Stimulated activated naive CD4-positive, alpha-beta T cell treated with Interleukin-2 at 50 U/mL for 16 hours (primary cell): ENCODE results near the gene KRCC1.
"Not testable (repeated sequence)": the region's sequence is repeated elsewhere in the genome, so short reads cannot be mapped to it uniquely, and the experiment has no call there.

Experiments
- DNase-seq: peaks from one replicate; lab custom pipeline; 2025; lab: John Stamatoyannopoulos, UW

The KRCC1 gene

DNA sequence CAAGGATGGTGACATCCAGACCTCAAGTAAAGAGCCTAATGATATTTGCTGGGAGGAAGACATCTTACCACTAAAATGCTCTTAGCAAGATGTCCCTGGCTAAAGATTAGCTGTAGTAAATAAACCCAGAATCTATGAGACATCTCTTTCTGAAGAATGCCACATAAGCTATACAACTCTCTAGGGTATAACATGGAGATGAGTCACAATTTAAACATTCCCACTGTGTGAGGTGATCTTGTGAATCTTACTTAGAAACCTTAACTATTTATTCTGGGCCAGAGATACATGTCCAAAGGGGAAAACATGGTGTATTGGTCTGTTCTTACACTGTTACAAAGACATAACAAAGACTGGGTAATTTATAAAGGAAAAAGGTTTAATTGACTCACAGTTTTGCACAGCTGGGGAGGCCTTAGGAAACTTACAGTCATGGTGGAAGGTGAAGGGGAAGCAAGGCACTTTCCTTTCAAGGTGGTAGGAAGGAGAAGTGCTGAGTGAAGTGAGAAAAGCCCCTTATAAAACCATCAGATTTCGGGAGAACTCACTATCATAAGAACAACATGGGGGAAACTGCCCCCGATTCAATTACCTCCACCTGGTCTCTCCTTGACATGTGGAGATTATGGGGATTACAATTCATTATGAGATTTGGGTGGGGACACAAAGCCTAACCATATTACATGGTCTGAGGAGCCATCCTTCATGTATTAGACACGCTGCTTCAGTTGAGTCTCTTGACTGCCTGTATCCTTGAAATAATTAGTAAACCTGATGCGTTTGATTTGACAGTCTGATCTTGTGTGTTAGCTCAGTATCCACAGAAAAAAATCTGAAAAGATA is 17.1 kb downstream of the KRCC1 start:
- DNase-seq, result no peak

DNA sequence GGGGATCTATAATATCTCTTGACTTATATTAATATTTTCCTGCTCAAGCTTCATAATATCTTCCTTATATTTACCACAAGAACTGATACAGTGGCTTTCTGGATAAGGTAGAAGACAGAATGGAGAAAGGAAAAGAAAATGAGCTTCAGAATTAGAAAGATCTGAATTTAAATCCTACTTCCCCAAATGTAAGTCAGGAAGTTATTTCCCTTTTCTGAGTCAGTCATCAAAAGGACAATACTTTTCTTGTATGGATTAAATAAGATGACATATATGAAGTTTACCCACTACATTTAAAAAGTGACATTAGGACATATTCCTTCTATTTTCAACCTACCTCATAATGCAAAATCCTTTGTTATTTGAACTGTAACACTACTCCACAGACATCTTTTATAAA is 19.0 kb downstream of the KRCC1 start:
- no peak for DNase-seq

DNA sequence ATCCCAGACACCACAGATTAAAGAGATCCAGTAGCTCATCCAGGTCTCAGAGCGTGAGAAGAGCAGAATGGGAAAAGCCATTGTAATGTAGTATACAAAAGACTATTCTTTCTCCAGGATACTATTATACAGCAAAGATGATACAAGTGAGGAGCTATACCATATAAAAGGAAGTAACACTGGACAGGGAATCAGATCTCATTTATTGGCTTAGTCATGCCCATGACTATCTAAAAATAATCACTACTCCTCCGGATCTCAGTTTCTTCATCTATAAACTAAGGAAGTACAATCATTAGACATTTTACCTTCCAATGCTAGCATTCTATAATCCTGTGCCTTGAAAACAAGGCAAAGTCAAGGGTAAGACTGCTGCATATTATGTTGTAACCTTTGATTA is 19.4 kb downstream of the KRCC1 start:
- DNase-seq, result no peak

DNA sequence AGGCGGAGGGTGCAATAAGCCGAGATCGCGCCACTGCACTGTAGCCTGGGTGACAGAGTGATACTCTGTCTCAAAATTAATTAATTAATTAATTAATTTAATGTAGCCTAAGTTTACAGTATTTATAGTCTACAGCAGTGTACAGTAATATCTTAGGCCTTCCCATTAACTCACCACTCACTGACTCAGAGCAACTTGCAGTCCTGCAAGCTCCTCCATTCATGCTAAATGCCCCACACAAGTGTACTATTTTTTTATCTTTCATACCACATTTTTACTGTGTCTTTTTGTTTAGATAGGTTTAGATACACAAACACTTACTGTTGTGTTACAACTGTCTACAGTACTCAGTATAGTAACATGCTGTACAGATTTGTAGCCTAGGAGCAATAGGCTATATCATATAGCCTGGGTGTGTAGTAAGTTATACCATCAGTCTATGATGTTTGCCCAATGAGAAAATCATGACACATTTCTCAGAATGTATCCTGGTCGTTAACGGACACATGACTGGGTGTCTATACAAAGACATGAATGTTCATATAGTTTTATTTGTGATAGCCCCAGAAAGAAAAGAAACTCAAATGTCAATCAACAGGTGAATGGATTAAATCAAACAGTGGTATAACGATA is 23.4 kb downstream of the KRCC1 start:
- DNase-seq, result no peak

DNA sequence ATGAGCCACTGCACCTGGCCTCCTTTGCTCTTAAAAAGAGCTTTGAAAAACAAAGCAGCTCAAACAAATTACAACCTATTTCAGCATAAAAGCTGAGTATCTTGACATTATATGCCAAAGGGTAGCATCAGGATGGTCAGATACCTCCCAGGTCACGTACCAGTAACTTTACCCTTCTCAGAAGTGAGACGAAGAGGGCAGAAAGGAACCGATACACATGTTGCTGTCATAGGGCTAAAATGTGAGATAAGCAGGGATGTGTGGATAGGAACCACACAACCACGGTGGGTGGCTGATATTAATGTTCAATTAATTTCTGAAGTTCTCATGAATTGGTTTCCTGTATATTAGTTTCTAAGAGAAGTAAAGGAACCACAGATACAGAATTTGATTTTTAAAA is 26.7 kb downstream of the KRCC1 start:
- no peak for DNase-seq

DNA sequence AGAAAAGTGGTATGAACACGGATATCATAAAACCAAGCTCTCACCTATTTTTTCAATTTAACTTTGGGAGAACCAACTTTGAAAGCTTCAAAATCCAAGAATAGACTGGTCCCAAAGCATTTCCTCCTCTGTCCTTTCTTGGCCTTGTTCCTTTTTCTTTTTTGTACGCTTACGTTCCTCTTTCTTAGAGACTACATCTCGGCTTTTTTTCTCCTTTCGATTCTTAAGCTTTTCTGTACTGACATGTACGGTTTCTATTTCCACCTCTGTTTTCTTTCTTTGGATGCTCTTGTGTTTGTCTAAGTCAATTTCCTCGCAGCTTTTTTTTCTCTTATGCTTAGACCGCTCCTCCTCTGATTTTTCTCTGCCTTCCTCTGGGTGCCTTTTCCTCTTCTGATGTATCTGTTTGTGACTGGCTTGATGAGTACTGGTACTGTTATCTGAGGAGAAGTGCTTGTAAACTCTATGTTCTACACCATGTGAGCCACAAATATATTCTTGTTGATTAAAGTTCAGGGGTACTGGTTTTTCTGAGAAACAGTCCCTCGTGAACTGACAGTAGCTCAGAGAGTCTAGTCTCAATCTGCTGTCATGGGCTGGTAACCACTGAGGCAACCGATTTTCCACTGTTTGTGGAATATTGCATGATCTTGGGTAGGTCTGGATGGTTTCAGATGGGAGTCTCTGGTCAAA is 27.7 kb downstream of the KRCC1 start:
- no peak for DNase-seq

DNA sequence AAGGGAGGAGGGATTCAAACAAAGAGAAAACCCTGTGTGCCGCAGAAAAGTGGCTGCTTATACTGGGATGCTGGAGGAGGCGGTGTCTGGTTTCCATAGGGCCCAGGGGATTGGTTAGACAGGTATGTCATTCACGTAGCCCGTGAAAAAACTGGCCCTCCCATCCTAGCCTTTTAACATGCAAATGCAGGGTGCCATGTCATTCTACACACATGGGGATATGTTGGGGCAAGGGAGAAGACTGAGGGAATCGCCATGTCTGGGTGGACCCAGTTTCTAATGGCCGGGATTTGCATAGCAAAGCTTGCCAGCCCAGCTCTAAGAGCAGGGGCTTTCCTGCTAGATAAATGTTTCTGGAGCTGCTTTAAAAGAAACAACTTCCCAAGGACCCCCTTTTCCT is 31.1 kb downstream of the KRCC1 start:
- DNase-seq, result no peak

DNA sequence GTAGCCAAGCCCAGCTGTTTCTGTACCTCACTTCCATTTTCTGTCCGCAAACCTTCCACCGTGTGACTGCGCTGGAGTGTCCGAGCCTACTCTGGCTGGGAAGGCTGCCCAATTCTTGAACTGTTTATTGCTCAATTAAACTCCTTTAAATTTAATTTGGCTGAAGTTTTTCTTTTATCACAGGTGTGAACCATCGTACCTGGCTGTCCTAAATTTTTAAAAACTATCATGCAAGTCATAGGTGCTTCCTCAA is 33.0 kb downstream of the KRCC1 start:
- no peak for DNase-seq

DNA sequence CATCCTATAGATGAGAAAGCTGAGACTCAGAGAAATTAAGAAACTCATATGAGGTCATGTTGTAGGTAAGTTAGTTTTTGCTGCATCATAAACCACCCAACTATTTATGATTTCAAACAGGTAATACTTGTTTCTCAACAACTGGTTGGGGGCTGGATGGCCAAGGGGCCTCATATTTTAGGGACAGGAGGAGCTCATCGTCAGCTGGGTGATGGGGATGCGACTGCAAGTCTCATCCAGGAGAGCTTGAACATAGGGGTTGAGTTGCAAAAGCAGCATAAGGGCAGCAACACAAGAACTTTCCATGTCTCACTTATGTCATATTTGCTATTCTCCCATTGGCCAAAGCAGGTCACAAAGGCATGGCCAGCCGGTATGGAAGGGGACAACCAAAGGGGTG is 35.6 kb downstream of the KRCC1 start:
- DNase-seq, result no peak

DNA sequence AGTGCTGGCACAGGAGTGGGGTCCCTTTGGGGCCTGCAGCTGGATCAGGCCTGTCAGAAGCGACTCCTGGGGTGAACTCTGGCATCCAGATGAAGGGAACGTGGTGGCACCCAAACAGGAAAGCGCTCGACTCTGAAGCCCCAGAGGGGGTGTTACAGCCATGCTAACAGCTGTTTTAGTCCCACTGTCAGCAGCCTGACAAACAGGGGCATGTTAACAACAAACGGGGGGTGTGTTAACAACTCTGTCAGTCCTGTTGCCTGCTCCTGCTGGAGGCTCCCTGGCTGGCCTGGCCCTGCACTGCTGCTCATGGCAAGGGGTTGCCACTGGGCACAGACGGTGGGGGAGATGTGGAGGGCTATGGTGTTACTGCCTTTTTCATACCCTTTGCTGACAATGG is 36.7 kb downstream of the KRCC1 start:
- DNase-seq, result no peak

DNA sequence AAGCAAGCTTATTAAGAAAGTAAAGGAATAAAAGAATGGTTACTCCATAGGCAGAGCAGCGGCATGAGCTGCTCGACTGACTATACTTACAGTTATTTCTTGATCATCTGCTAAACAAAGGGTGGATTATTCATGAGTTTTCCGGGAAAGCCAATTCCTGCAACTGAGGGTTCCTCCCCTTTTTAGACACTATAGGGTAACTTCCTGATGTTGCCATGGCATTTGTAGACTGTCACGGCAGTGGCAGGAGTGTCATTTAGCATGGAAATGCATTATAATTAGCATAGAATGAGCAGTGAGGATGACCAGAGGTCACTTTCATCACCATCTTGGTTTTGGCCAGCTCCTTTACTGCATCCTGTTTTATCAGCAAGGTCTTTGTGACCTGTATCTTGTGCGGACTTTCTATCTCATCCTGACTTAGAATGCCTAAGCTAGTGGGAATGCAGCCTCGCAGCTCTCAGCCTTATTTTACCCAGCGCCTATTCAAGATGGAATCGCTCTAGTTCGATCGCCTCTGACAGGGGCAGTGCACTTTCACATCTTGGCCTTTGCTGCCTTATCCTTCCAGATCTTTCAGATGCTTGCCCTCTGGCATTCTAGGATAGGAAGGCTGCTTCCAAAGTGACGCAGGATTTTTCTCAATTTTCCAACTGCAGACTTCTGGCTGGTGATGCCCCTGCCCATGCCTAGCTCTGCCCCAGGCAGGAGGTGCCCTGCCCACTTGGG is 37.3 kb downstream of the KRCC1 start:
- DNase-seq, result not testable (repeated sequence)

DNA sequence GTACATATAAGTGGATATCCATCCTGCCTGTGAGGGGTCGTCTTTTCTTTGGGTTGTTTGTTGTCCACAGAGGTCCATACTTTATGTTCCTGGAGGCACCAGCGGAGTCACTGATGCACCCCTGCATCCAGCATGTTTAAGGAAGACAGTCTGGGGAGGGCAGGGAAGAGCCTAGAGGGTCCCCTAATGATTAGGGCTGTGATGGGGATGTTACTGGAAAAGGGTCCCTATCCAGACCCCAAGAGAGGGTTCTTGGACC is 37.9 kb downstream of the KRCC1 start:
- DNase-seq, result not testable (repeated sequence)

DNA sequence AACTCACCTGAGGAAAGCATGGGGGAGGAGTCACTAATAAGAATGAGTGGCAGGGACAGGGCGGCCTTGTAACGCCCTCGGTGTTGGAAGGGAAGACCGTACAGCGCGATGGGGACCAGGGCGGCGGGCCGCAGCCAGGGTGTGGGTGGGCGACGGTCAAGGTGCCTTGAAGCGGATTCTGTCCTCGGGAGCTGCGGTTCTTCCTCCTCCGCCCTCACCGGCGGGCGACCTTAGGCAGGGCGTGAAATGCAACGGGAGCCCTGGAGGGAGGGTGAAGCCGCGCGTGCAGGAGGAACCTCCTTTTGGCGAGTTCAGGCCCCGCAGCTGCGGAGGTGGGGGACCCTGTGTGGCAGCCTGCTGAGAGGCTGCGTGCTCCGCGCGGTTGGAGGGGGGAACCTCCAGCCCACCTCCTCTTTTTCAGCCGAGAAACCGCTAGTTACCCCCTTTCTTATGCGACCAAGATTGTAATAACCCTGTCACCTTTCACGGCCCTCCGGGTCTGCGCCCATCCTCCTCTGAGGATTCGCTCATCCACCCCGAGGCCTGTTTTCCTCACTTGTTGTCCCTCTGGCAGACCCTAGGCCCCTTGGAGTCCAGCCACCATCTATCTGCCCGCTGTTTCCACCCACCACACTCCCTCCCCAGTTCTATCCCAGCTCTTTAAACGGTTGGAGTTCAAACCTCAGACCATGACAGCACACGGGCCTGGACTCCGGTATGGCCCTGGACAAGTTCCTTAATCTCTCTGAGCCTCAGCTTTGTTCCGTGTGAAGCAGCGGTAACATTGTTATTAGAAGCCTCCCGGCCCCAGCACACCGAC is 38.4 kb downstream of the KRCC1 start:
- DNase-seq, result peak; percentile 66

DNA sequence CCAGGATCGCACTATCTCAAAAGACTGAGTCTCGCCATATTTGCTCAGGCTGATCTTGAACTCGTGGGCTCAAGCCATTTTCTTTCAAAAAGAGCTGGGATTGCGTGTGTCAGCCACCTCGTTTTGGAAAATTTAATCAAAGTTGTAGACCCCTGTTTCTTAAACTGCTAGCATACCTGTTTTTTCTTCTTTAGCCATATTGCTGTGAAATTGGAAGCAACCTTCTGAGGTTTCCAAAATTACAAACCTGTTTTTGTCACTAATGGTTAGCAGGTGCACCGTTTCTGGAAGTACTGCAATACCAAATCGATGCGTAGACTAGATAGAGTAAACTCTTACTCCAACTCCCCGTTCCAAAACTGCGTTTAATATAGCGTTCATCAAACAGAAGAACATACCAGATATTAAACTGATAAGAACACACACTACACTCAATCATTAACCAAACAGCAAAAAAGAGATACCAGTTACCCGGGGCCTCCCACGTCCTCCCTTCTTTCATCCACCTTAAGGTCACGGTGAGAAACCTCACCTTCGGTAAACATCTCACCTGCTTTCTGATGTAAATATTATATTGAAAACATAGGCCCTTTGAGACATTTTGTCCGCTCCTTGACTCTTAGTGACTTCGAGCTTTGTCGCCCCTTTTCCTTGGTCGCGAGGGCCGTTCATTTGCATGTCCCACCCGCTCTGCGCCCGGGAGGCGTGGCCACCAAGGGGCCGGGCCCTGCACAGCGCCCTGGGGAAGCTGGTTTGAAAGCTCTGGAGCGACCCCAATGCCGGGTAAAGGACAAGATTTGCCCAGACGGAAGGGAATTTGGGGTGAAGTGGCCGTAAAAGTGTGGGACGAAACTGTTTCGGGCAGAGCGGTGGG is 39.3 kb downstream of the KRCC1 start, which contains the start of gene RNU2-63P:
Gene RNU2-63P (minus strand): TSS at position 462 of the 874 bp plus-strand sequence.
- peak; percentile 67 for DNase-seq

DNA sequence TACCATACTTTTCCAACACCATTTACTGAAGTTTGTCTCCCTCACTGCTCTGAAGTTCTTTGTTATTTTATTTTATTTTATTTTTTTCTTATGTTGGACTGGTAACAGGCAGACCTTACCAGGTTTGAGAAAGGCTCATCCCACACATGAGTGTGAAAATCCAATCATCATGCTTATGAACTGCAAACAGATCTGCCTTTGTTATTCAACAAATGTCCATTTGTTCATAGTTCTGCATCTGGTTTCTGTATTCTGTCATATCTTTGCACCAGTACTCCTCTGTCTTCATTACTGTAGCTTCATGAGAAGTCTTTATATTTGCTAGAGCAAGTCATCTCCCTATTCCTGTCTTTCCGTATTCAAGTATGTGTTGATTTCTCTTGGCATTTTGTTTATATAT is 44.6 kb downstream of the KRCC1 start:
- DNase-seq, result no peak

DNA sequence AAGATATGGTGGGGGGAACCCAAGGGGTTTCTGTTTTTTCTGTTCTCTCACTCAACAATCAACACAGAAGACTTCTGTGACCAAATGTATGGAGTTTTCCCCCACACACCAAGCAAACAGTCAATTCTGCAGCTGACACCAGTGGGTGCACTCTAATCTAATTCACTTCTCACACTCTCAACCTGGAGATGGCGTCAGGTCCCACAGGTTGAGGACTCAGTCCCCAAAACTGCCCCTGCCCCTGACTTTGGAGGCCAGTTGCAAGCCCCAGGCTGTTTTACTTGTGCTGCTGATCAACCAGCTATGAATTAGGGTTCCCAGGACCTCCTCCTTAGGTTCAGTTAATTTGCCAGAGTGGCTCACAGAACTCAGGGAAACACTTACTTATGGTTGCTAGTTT is 45.4 kb downstream of the KRCC1 start:
- no peak for DNase-seq

DNA sequence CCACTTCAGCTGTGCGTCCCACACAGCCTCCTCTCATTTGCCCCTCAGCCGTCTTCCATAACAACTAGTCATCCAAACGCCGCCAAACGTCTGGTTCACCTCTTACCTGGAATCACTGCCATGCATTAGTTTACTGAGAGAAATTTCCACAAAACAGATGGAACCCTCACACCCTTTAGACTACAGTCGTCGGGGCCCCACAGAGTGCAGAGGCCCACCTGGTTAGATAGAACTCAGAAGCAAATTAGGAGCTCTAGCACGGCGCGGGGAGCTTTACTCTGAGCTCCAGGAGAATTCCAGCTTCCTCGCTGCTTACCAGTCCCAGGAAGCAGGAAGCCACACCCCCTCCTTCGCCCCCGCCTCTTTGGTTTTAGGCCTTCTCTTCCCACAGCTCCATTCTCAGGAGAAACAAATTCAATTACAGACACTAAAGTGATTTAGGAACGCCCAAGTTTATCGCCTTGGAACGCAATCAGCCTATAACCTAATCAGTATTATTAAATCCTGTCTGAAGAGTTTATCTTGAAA is 48.6 kb downstream of the KRCC1 start:
- DNase-seq, result no peak

DNA sequence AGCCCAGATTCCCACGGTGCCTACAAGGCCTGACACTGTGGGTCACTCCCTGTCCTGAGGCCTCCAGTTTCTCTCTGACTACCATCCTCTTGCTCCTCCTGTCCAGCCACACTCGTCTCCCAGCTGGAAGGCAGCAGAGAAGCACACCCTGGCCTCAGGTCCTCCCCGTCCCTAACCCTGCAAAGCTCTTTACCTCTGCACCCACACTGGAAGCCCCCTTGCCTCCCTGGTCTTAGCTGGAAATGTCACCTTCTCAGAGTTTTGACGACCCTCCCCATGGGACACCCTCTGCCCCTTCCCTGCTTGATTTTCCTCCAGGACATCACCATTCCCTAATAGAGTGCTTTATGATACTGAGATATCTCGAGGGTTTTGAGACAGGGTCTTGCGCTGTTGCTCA is 49.8 kb downstream of the KRCC1 start:
- no peak for DNase-seq

DNA sequence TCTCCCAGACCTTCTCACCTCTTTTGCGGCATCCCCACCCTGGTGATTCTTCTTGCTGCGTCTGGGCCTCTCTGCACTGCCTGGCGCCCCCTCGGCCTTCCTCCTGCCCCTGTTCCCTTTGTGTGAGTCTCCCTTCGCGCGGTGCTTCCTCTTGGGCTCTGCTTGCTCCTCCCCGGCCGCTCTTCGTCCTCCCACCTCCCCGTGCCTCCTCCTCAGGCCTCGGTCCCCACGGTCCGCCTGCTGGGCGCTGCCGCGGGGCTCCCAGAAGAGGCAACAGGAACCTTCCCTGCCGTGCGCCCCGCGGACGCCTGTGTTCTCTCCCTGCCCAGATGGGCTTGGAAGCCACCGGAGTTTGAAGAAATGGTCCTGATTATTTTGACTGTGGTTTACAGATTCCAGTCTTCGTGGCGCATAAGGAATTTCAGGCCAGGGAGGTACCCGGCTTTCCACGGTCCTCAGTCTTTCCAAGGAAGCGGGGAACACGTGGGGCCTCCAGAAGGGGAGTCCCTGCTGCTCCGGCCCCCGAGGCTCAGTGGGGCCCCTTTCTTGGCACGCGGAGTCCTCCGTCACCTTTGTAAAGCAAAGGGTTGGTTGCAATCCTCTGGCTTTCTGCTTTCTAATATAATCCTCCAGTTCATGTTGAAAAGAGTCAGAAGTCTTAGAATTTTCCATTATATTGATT is 52.4 kb downstream of the KRCC1 start:
- no peak for DNase-seq

DNA sequence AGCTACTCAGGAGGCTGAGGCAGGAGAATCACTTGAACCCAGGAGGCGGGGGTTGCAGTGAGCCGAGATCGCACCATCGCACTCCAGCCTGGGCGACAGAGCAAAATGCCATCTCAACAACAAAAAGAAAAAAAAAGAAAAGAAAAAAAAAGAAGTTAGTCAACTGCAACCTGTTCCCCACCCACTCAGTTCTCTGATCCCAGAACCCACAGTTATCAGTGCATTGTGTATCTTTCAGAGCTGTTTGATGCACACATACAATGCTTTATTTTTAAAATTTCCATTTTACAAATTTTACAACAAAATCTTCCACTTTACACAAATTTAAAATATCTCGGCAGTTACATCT is 53.2 kb downstream of the KRCC1 start:
- DNase-seq, result no peak
